DLD1 (cell line): Measurements from ENCODE around the gene MEIS2.

Source experiments
- in situ Hi-C: cut with HindIII; loops from 2 replicates; pipeline ENCODE4 v1.10.0; 2017; ENCODE audit warnings: low sequenced_read_pairs

MEIS2 gene

GRCh38 chr15:36970522-36970921 is 129.8 kb downstream of the MEIS2 start:
- in situ Hi-C loops: no loop called here

- in situ Hi-C loops: no loop called here
These were observed 132.4 kb downstream of the MEIS2 start for GRCh38 chr15:36967929-36968328.

GRCh38 chr15:36966708-36967107 is 133.6 kb downstream of the MEIS2 start:
- in situ Hi-C loops: no loop called here

- in situ Hi-C loops: no loop called here
These were observed 134.6 kb downstream of the MEIS2 start for GRCh38 chr15:36965570-36966342.

- in situ Hi-C loops: no loop called here
These were observed 135.7 kb downstream of the MEIS2 start for GRCh38 chr15:36964626-36965025.

- in situ Hi-C loops: no loop called here
These were observed 138.4 kb downstream of the MEIS2 start for GRCh38 chr15:36961956-36962355.

- in situ Hi-C loops: no loop called here
These were observed 139.5 kb downstream of the MEIS2 start for GRCh38 chr15:36960947-36961227.

GRCh38 chr15:36960179-36960946 is 140.0 kb downstream of the MEIS2 start:
- in situ Hi-C loops: no loop called here

GRCh38 chr15:36959746-36960145 is 140.6 kb downstream of the MEIS2 start:
- in situ Hi-C loops: no loop called here

GRCh38 chr15:36958606-36959005 is 141.7 kb downstream of the MEIS2 start:
- in situ Hi-C loops: no loop called here

GRCh38 chr15:36954486-36954885 is 145.9 kb downstream of the MEIS2 start:
- in situ Hi-C loops: no loop called here

- in situ Hi-C loops: no loop called here
These were observed 147.0 kb downstream of the MEIS2 start for GRCh38 chr15:36953346-36953745.

- in situ Hi-C loops: no loop called here
These were observed 148.6 kb downstream of the MEIS2 start for GRCh38 chr15:36951731-36952247.

- in situ Hi-C loops: no loop called here
These were observed 150.0 kb downstream of the MEIS2 start for GRCh38 chr15:36950371-36950770.

- in situ Hi-C loops: no loop called here
These were observed 151.4 kb downstream of the MEIS2 start for GRCh38 chr15:36948982-36949381.

GRCh38 chr15:36947035-36947719 is 153.2 kb downstream of the MEIS2 start:
- in situ Hi-C loops: no loop called here

- in situ Hi-C loops: no loop called here
These were observed 155.9 kb downstream of the MEIS2 start for GRCh38 chr15:36944442-36944841.

- in situ Hi-C loops: no loop called here
These were observed 156.6 kb downstream of the MEIS2 start for GRCh38 chr15:36943508-36944361.

- in situ Hi-C loops: no loop called here
These were observed 158.0 kb downstream of the MEIS2 start for GRCh38 chr15:36942248-36942827.

GRCh38 chr15:36941798-36942197 is 158.6 kb downstream of the MEIS2 start:
- in situ Hi-C loops: no loop called here
